DND-41 (cell line): Measurements from ENCODE around the gene HINT3.

ENCODE experiments used
- ATAC-seq: fragments of 200-7000 bp; cut with Tn5 transposase; 3 replicates; pipeline ENCODE4 v1.9.1; 2021; ENCODE audit warnings: low read depth; ENCODE audit not compliant: insufficient read depth
- DNase-seq: peaks from one replicate; pipeline ENCODE4 v3.0.0-alpha.2; 2020
- H2AFZ ChIP-seq: 2 replicates; pipeline ENCODE4 v1.6.0; 2012; ENCODE audit warnings: low read depth, low read length
- H3K27ac ChIP-seq: 2 replicates; pipeline ENCODE4 v1.5.1; 2012; ENCODE audit warnings: low read length, inconsistent platforms
- H3K27me3 ChIP-seq: fragments of 200-600 bp; sonication (generic); 2 replicates; pipeline ENCODE4 v1.6.0; 2012; ENCODE audit warnings: low read length, mild to moderate bottlenecking, inconsistent platforms; ENCODE audit not compliant: insufficient read depth, poor library complexity
- H3K36me3 ChIP-seq: 2 replicates; pipeline ENCODE4 v1.5.1; 2012; ENCODE audit warnings: low read length, inconsistent platforms; ENCODE audit not compliant: insufficient read depth
- H3K4me1 ChIP-seq: 2 replicates; pipeline ENCODE4 v1.5.1; 2012; ENCODE audit warnings: mild to moderate bottlenecking, low read length; ENCODE audit not compliant: insufficient read depth
- H3K4me2 ChIP-seq: 2 replicates; pipeline ENCODE4 v1.6.0; 2012; ENCODE audit warnings: mild to moderate bottlenecking, moderate library complexity, low read length, inconsistent platforms; ENCODE audit not compliant: insufficient read depth
- H3K4me3 ChIP-seq, 2 experiments: fragments of 200-600 bp in 1 of 2; shearing (Covaris generic) in 1 of 2; 2 replicates each; pipeline ENCODE4 v1.5.1; 2012 to 2016; ENCODE audit warnings: inconsistent platforms in 2 of 2, low read length in 2 of 2, mild to moderate bottlenecking in 2 of 2, low read depth in 1 of 2, moderate library complexity in 1 of 2
- H3K79me2 ChIP-seq: 2 replicates; pipeline ENCODE4 v1.6.0; 2012; ENCODE audit warnings: low read length, inconsistent platforms; ENCODE audit not compliant: insufficient read depth
- H3K9ac ChIP-seq: 2 replicates; pipeline ENCODE4 v1.6.0; 2012; ENCODE audit warnings: low read depth, mild to moderate bottlenecking, inconsistent platforms, low read length, moderate library complexity
- H3K9me3 ChIP-seq: 2 replicates; pipeline ENCODE4 v1.5.1; 2012; ENCODE audit warnings: low read length, moderate library complexity, mild to moderate bottlenecking, inconsistent platforms; ENCODE audit not compliant: insufficient read depth, severe bottlenecking
- H4K20me1 ChIP-seq: 2 replicates; pipeline ENCODE4 v1.6.0; 2012; ENCODE audit warnings: low read length; ENCODE audit not compliant: insufficient read depth
- EZH2 ChIP-seq: IDR thresholded peaks from 3 replicates; pipeline ENCODE4 v1.6.1; 2012; ENCODE audit warnings: borderline replicate concordance, low read depth, mild to moderate bottlenecking, moderate library complexity, low read length, inconsistent platforms; ENCODE audit not compliant: severe bottlenecking
- TF ChIP-seq, protein P1 (sequence below): IDR thresholded peaks from 2 replicates; pipeline ENCODE4 v1.5.1; 2012; ENCODE audit warnings: borderline replicate concordance, low read length, moderate library complexity, mild to moderate bottlenecking; ENCODE audit not compliant: poor library complexity, severe bottlenecking; ENCODE audit errors: extremely low read depth

Gene HINT3

GRCh38 chr6:125963817-125964216 is 7.2 kb downstream of the HINT3 start:
- no peak for ATAC-seq
- no peaks in the 10 kb centered on the region for H3K27me3 ChIP-seq
- H3K4me3 ChIP-seq, result no peak overlapping the region

DNA sequence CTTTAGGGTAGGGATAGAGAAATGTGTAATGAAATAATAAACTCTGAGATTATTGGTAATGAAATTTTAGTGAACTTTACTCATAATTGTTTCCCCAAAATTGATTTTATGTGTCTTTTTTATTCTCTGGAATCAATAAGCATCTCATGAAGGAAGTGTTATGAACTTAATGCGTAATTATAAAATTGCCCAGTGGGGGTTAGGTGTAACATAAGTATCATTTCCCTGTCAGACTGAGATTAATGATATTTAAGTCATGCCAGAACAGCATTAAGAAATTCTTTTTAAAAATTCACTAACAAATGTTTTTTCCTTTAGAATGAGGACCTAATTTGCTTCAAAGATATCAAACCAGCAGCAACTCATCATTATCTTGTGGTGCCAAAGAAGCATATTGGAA is 10.0 kb downstream of the HINT3 start:
- Histone ChIP-seq H3K27me3 (no peaks in the 10 kb centered on the region), H2AFZ (no peak overlapping the region), H3K4me2 (no peak overlapping the region), H3K27ac (no peak overlapping the region), H3K79me2 (peaks cover 44% of the 10 kb centered on the region), H3K4me1 (no peaks in the 10 kb centered on the region), H3K36me3 (peaks cover 23% of the 10 kb centered on the region), H4K20me1 (peaks cover 3% of the 10 kb centered on the region; the same call in 1 of the 2 replicates), H3K9ac (no peak overlapping the region), H3K4me3 (no peak overlapping the region), H3K9me3 (no peaks in the 10 kb centered on the region)
- ATAC-seq (no peak), DNase-seq (no peak)
- no peak for TF ChIP-seq EZH2
- TF ChIP-seq, protein P1, sequence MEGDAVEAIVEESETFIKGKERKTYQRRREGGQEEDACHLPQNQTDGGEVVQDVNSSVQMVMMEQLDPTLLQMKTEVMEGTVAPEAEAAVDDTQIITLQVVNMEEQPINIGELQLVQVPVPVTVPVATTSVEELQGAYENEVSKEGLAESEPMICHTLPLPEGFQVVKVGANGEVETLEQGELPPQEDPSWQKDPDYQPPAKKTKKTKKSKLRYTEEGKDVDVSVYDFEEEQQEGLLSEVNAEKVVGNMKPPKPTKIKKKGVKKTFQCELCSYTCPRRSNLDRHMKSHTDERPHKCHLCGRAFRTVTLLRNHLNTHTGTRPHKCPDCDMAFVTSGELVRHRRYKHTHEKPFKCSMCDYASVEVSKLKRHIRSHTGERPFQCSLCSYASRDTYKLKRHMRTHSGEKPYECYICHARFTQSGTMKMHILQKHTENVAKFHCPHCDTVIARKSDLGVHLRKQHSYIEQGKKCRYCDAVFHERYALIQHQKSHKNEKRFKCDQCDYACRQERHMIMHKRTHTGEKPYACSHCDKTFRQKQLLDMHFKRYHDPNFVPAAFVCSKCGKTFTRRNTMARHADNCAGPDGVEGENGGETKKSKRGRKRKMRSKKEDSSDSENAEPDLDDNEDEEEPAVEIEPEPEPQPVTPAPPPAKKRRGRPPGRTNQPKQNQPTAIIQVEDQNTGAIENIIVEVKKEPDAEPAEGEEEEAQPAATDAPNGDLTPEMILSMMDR, result no peak

More at GRCh38 chr6:125963817-125964216, 7.2 kb downstream of the HINT3 start:
- Histone ChIP-seq H3K36me3 (peaks cover 20% of the 10 kb centered on the region), H3K9me3 (no peaks in the 10 kb centered on the region), H3K4me1 (peaks cover 3% of the 10 kb centered on the region; the same call in 1 of the 2 replicates), H3K79me2 (peaks cover 56% of the 10 kb centered on the region), H3K4me2 (no peak overlapping the region), H4K20me1 (peaks cover 3% of the 10 kb centered on the region; the same call in 1 of the 2 replicates), H3K9ac (no peak overlapping the region), H2AFZ (no peak overlapping the region), H3K27ac (no peak overlapping the region)
- DNase-seq, result no peak
- TF ChIP-seq EZH2, result no peak
- TF ChIP-seq, protein P1, result no peak

GRCh38 chr6:125968493-125968892 is 11.9 kb downstream of the HINT3 start:
- Histone ChIP-seq H2AFZ (no peak overlapping the region), H4K20me1 (no peaks in the 10 kb centered on the region; the same call in 1 of the 2 replicates), H3K9ac (no peak overlapping the region), H3K27ac (no peak overlapping the region), H3K9me3 (no peaks in the 10 kb centered on the region), H3K4me1 (no peaks in the 10 kb centered on the region), H3K4me2 (no peak overlapping the region), H3K27me3 (no peaks in the 10 kb centered on the region), H3K79me2 (peaks cover 27% of the 10 kb centered on the region), H3K36me3 (peaks cover 30% of the 10 kb centered on the region), H3K4me3 (no peak overlapping the region)
- ATAC-seq (no peak), DNase-seq (no peak)
- TF ChIP-seq, protein P1, result no peak
- TF ChIP-seq EZH2, result no peak
